ENCODE results near the gene ANKRD11. TPM values are rescaled to one million over a fixed set of nuclear protein-coding genes. Genes with fewer than 3 reads are reported as not detected.

Gene ANKRD11
- total and polyA plus RNA-seq, 3 experiments from 2014 or later = 39.8 to 150 (median 130) TPM

DNA sequence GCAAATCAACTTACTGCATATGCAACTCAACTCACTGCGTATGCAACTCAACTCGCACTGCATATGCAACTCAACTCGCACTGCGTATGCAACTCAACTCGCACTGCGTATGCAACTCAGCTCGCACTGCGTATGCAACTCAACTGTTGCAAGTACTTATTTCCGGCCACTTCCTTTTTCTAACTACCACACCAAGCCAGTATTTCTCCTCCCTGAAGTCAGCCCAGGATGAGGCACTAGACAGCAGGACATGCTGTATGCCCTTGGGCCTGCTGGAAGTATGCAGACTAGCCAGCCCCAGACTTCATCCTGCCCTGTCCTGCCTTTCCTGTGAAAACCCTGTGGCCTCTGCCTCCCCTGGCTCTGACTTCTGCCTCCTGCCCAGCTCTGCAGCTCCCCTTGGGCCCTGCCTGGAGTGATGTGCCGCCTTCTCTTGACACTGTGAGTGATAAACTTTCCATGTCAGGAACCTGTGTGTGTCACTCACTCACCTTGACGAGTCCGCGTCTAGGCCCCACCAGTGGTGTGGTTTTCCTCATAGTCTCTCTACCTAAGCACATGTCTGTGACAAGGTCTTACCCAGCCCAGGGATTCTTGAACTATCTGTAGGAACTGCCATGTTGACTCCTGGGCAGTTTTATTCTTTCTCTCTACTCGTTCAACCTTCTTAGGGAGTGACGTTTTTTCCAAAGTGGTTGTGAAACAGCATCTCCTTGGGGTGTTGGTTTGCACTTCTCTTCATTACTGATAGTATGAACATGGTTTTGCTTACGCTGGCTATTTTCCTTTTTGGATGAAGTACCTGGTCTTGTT is 256.5 kb downstream of the ANKRD11 start:
- Histone ChIP-seq H3K9me3 (ENCODE audit: low read length) (no peaks in the 10 kb centered on the region), H3K4me3 (ENCODE audit: low read length) (no peak overlapping the region), H3K27ac (ENCODE audit: low read depth, low read length) (no peak overlapping the region), H3K36me3 (ENCODE audit: insufficient read depth, low read length) (peaks cover 9% of the 10 kb centered on the region), H3K4me1 (ENCODE audit: insufficient read depth, low read length) (no peaks in the 10 kb centered on the region), H3K27me3 (ENCODE audit: insufficient read depth, low read length, poor library complexity, severe bottlenecking) (no peaks in the 10 kb centered on the region)
- Mint-ChIP-seq H3K36me3 (peaks cover 12 to 42% (median 24%) of the 10 kb centered on the region in 3 donors), H3K4me3 (no peak overlapping the region), H3K27ac (peak overlapping the region in 1 of 8 donors; percentile 61), H3K9me3 (peaks cover 0 to 4% (median 0%) of the 10 kb centered on the region in 5 donors), H3K27me3 (no peaks in the 10 kb centered on the region), H3K4me1 (no peaks in the 10 kb centered on the region)
- CTCF ChIA-PET = no interaction called here
- DNase-seq = no peak
- POLR2A ChIA-PET = no interaction called here

DNA sequence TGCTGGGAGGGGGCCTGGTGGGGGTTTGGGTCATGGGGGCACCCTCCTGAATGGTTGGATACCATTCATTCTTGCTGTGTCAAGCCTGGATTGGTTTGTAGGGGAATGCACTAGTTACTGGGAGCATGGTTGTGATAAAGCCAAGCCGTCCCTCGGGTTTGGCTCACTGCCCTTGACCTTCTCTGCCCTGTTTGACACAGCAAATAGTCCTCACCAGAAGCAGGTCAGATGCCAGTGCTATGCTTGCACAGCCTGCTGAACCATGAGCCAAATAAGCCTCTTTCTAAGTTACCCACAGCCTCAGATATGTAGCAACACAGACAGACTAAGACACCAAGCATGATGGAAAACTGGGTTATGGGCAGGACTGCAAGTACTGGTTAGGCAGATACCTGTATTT is 258.3 kb downstream of the ANKRD11 start:
- ChIA-PET POLR2A (no interaction called here), CTCF (no interaction called here)
- no peak overlapping the region for H3K4me3 ChIP-seq (ENCODE audit: low read length)
- H3K27ac ChIP-seq (ENCODE audit: low read depth, low read length) = no peak overlapping the region
- Mint-ChIP-seq H3K4me1 (no peaks in the 10 kb centered on the region), H3K36me3 (peaks cover 24 to 60% (median 42%) of the 10 kb centered on the region in 3 donors), H3K27me3 (no peaks in the 10 kb centered on the region), H3K27ac (no peak overlapping the region), H3K4me3 (no peak overlapping the region), H3K9me3 (peaks cover 4 to 20% (median 17%) of the 10 kb centered on the region in 5 donors)
- no peak for DNase-seq
- H3K9me3 ChIP-seq (ENCODE audit: low read length) = peaks cover 12% of the 10 kb centered on the region
- peaks cover 19% of the 10 kb centered on the region for H3K36me3 ChIP-seq (ENCODE audit: insufficient read depth, low read length)
- no peaks in the 10 kb centered on the region for H3K27me3 ChIP-seq (ENCODE audit: insufficient read depth, low read length, poor library complexity, severe bottlenecking)
- no peaks in the 10 kb centered on the region for H3K4me1 ChIP-seq (ENCODE audit: insufficient read depth, low read length)

DNA sequence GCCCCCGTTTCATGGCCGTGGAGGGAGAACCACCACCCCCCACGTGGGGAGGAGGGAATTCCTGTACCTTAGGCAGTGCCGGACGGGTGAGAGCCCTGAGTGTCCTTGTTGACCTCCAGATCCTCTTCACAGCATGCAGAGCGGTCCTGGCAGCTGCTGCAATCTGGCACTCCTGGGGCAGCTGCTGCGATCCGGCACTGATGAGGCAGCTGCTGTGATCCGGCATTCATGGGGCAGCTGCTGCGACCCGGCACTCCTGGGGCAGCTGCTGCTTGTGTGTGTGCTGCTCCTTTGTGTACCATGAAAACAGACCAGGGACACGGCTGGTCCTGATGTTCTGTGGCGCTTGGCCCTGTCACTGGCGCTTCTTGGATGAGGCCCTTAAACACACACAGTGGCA is 260.1 kb downstream of the ANKRD11 start:
- peaks cover 15% of the 10 kb centered on the region for H3K9me3 ChIP-seq (ENCODE audit: low read length)
- no peak overlapping the region for H3K4me3 ChIP-seq (ENCODE audit: low read length)
- ChIA-PET CTCF (no interaction called here), POLR2A (no interaction called here)
- H3K9me3 Mint-ChIP-seq = peaks cover 8 to 33% (median 24%) of the 10 kb centered on the region in 5 donors
- no peaks in the 10 kb centered on the region for H3K4me1 ChIP-seq (ENCODE audit: insufficient read depth, low read length)
- no peaks in the 10 kb centered on the region for H3K27me3 Mint-ChIP-seq
- no peak overlapping the region for H3K4me3 Mint-ChIP-seq
- H3K36me3 ChIP-seq (ENCODE audit: insufficient read depth, low read length) = peaks cover 31% of the 10 kb centered on the region
- no peak for DNase-seq
- H3K27ac Mint-ChIP-seq = no peak overlapping the region
- peaks cover 37 to 77% (median 55%) of the 10 kb centered on the region in 3 donors for H3K36me3 Mint-ChIP-seq
- H3K27me3 ChIP-seq (ENCODE audit: insufficient read depth, low read length, poor library complexity, severe bottlenecking) = no peaks in the 10 kb centered on the region
- H3K27ac ChIP-seq (ENCODE audit: low read depth, low read length) = no peak overlapping the region
- H3K4me1 Mint-ChIP-seq = peaks cover 0 to 2% (median 0%) of the 10 kb centered on the region in 3 donors

DNA sequence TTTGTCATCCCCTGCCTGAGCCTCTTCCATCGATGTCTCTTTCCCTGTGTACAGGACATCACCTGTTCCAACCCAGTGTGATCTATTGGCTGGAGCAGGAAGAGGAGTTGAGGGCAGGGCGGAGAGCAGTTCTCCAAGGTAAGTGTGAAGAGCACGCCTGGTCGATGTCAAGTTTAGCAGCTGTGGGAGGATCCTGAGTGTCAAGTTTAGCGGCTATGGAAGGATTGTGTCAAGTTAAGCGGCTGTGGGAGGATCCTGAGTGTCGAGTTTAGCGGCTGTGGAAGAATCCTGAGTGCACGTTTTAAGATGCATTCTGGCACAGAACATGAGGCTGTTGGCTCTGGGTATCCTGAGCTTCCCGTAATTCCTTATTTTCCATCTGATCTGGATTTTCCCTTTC is 265.7 kb downstream of the ANKRD11 start:
- Histone ChIP-seq H3K4me1 (ENCODE audit: insufficient read depth, low read length) (no peaks in the 10 kb centered on the region), H3K27me3 (ENCODE audit: insufficient read depth, low read length, poor library complexity, severe bottlenecking) (no peaks in the 10 kb centered on the region), H3K4me3 (ENCODE audit: low read length) (no peak overlapping the region), H3K36me3 (ENCODE audit: insufficient read depth, low read length) (peaks cover 42% of the 10 kb centered on the region), H3K27ac (ENCODE audit: low read depth, low read length) (no peak overlapping the region), H3K9me3 (ENCODE audit: low read length) (peaks cover 15% of the 10 kb centered on the region)
- H3K36me3 Mint-ChIP-seq = peaks cover 38 to 89% (median 49%) of the 10 kb centered on the region in 3 donors
- DNase-seq = peak in 1 of 5 donors; percentile 10
- no peak overlapping the region for H3K27ac Mint-ChIP-seq
- no peak overlapping the region for H3K4me3 Mint-ChIP-seq
- CTCF ChIA-PET = no interaction called here
- H3K4me1 Mint-ChIP-seq = peaks cover 9 to 15% (median 15%) of the 10 kb centered on the region in 3 donors
- H3K27me3 Mint-ChIP-seq = no peaks in the 10 kb centered on the region
- H3K9me3 Mint-ChIP-seq = peaks cover 8 to 31% (median 24%) of the 10 kb centered on the region in 5 donors
- POLR2A ChIA-PET = interaction anchor here (0.7 kb wide), 1 partner anchor 11 kb away, joined by 3 read pairs; no protein-coding TSS in a partner anchor

DNA sequence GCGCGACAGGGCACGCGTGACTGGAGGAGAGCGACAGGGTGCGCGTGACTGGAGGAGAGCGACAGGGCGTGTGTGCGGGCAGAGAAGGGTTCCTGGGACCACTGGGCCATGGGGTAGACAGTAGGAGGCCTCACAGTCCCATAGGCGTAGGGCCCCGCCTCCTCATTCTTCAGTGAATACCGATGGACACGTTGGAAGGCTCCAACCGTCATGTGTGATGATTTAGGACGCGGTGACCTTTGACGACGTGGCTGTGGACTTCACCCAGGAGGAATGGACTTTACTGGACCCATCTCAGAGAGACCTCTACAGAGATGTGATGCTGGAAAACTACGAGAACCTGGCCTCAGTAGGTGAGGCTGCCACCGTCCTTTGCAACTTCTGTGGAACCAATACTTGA is 267.4 kb downstream of the ANKRD11 start:
- Histone ChIP-seq H3K4me3 (ENCODE audit: low read length) (no peak overlapping the region), H3K27ac (ENCODE audit: low read depth, low read length) (no peak overlapping the region), H3K9me3 (ENCODE audit: low read length) (peaks cover 12% of the 10 kb centered on the region), H3K4me1 (ENCODE audit: insufficient read depth, low read length) (peaks cover 8% of the 10 kb centered on the region), H3K27me3 (ENCODE audit: insufficient read depth, low read length, poor library complexity, severe bottlenecking) (no peaks in the 10 kb centered on the region), H3K36me3 (ENCODE audit: insufficient read depth, low read length) (peaks cover 40% of the 10 kb centered on the region)
- no peak overlapping the region for H3K4me3 Mint-ChIP-seq
- ChIA-PET CTCF (no interaction called here), POLR2A (no interaction called here)
- DNase-seq = no peak
- peaks cover 4 to 21% (median 11%) of the 10 kb centered on the region in 5 donors for H3K9me3 Mint-ChIP-seq
- H3K27me3 Mint-ChIP-seq = no peaks in the 10 kb centered on the region
- no peak overlapping the region for H3K27ac Mint-ChIP-seq
- H3K36me3 Mint-ChIP-seq = peaks cover 30 to 77% (median 36%) of the 10 kb centered on the region in 3 donors
- peaks cover 17 to 28% (median 26%) of the 10 kb centered on the region in 3 donors for H3K4me1 Mint-ChIP-seq

DNA sequence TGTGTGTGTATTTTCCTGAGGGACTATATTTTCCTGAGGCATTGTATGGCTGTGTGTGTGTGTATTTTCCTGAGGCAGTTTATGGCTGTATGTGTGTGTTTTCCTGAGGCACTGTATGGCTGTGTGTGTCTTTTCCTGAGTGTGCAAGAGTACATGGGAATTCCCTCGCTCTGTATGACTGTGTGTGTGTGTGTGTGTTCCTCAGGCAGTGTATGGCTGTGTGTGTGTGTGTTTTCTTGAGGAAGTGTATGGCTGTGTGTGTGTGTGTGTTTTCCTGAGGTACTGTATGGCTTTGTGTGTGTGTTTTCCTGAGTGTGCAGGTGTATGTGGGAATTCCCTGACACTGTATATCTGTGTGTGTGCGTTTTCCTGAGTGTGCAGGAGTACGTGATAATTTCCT is 268.8 kb downstream of the ANKRD11 start:
- POLR2A ChIA-PET = no interaction called here
- Mint-ChIP-seq H3K4me3 (peak overlapping the region in 1 of 7 donors; percentile 82), H3K9me3 (peaks cover 0 to 9% (median 4%) of the 10 kb centered on the region in 5 donors), H3K36me3 (peaks cover 21 to 70% (median 23%) of the 10 kb centered on the region in 3 donors), H3K4me1 (peaks cover 24 to 37% (median 31%) of the 10 kb centered on the region in 3 donors), H3K27me3 (no peaks in the 10 kb centered on the region), H3K27ac (peak overlapping the region in 1 of 8 donors; percentile 6)
- Histone ChIP-seq H3K27me3 (ENCODE audit: insufficient read depth, low read length, poor library complexity, severe bottlenecking) (no peaks in the 10 kb centered on the region), H3K4me1 (ENCODE audit: insufficient read depth, low read length) (peaks cover 14% of the 10 kb centered on the region), H3K27ac (ENCODE audit: low read depth, low read length) (no peak overlapping the region), H3K36me3 (ENCODE audit: insufficient read depth, low read length) (peaks cover 27% of the 10 kb centered on the region), H3K9me3 (ENCODE audit: low read length) (no peaks in the 10 kb centered on the region), H3K4me3 (ENCODE audit: low read length) (no peak overlapping the region)
- CTCF ChIA-PET = no interaction called here
- DNase-seq = no peak

DNA sequence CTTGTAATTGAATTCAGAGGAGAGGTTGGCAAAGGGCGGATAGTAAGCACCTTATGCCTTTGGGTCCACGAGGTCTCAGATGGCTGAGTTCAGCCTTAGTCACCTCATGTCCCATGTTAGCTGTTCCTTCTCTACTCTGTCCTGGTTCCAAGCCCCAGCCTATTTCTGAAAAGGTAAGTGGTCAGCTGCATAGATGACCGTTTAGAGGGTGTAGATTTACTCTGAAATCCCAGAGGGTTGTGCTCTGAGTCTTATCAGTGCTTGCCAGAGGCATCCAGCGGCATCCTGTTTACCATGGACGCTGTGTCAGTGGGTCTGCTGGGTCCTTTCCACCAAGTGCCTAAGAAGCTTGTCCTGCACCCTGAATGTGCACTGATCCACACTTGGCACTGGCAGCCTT is 271.0 kb downstream of the ANKRD11 start:
- POLR2A ChIA-PET = interaction anchor here (0.6 kb wide), 1 partner anchor 649 kb away, joined by 3 read pairs; the partner anchor contains the start of gene ZC3H18
- Histone ChIP-seq H3K9me3 (ENCODE audit: low read length) (no peaks in the 10 kb centered on the region), H3K36me3 (ENCODE audit: insufficient read depth, low read length) (peaks cover 20% of the 10 kb centered on the region), H3K4me3 (ENCODE audit: low read length) (no peak overlapping the region), H3K4me1 (ENCODE audit: insufficient read depth, low read length) (peaks cover 21% of the 10 kb centered on the region), H3K27ac (ENCODE audit: low read depth, low read length) (no peak overlapping the region), H3K27me3 (ENCODE audit: insufficient read depth, low read length, poor library complexity, severe bottlenecking) (no peaks in the 10 kb centered on the region)
- peak overlapping the region; percentile 59 to 87 (median 73) for H3K4me3 Mint-ChIP-seq
- no peaks in the 10 kb centered on the region for H3K9me3 Mint-ChIP-seq
- DNase-seq = peak in 1 of 5 donors; percentile 11
- H3K27ac Mint-ChIP-seq = peak overlapping the region in 5 of 8 donors; percentile 12 to 89 (median 26)
- CTCF ChIA-PET = no interaction called here
- peaks cover 31 to 49% (median 42%) of the 10 kb centered on the region in 3 donors for H3K4me1 Mint-ChIP-seq
- H3K36me3 Mint-ChIP-seq = peaks cover 8 to 50% (median 8%) of the 10 kb centered on the region in 3 donors
- H3K27me3 Mint-ChIP-seq = no peaks in the 10 kb centered on the region
